LNCAP (cell line): Measurements from ENCODE around the gene CACNA1B.

Source experiments
- TF ChIP-seq, protein P1 (sequence below): fragments of 450-650 bp; IDR thresholded peaks from 2 replicates; pipeline ENCODE4 v1.5.1; 2017; ENCODE audit warnings: mild to moderate bottlenecking

Gene CACNA1B

DNA sequence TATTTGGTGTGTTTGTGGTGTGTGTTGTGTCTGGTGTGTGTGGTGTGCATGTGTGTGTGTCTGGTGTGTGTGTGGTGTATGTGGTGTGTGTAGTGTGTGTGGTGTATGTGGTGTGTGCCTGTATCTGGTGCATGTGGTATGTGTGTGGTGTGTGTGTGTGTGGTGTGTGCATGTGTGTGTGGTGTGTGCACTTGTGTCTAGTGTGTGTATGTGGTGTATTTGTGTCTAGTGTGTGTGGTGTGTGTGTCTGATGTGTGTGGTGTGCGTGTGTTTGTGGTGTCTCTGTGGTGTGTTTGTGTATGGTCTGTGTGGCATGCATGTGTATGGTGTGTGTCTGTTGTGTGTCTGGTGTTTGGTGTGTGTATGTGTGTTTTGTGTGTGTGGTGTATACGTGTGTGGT, 71.1 kb downstream of the CACNA1B start:
- TF ChIP-seq, protein P1, sequence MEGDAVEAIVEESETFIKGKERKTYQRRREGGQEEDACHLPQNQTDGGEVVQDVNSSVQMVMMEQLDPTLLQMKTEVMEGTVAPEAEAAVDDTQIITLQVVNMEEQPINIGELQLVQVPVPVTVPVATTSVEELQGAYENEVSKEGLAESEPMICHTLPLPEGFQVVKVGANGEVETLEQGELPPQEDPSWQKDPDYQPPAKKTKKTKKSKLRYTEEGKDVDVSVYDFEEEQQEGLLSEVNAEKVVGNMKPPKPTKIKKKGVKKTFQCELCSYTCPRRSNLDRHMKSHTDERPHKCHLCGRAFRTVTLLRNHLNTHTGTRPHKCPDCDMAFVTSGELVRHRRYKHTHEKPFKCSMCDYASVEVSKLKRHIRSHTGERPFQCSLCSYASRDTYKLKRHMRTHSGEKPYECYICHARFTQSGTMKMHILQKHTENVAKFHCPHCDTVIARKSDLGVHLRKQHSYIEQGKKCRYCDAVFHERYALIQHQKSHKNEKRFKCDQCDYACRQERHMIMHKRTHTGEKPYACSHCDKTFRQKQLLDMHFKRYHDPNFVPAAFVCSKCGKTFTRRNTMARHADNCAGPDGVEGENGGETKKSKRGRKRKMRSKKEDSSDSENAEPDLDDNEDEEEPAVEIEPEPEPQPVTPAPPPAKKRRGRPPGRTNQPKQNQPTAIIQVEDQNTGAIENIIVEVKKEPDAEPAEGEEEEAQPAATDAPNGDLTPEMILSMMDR, result no peak

GRCh38 chr9:137949260-137949659, 71.7 kb downstream of the CACNA1B start:
- TF ChIP-seq, protein P1, result no peak

DNA sequence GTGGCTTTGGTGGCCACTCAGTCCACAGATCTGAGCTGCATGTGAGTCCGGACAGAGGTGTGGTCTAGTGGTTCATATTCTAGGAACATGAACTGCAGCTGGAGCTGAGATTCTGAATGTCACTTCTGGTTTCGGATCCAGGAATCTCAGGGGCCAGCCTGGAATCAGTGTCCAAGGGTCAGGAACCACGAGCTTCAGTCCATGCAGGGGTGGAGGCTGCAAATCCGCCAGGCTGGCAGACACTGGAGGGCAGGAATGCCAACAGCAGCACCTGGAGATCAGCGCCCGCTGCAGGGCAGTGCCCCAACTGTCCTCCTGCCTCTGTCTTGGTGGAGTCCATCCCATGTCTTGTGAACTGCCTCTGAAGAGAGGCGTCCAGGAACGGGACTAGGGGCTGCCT, 73.5 kb downstream of the CACNA1B start:
- TF ChIP-seq, protein P1, result no peak

DNA sequence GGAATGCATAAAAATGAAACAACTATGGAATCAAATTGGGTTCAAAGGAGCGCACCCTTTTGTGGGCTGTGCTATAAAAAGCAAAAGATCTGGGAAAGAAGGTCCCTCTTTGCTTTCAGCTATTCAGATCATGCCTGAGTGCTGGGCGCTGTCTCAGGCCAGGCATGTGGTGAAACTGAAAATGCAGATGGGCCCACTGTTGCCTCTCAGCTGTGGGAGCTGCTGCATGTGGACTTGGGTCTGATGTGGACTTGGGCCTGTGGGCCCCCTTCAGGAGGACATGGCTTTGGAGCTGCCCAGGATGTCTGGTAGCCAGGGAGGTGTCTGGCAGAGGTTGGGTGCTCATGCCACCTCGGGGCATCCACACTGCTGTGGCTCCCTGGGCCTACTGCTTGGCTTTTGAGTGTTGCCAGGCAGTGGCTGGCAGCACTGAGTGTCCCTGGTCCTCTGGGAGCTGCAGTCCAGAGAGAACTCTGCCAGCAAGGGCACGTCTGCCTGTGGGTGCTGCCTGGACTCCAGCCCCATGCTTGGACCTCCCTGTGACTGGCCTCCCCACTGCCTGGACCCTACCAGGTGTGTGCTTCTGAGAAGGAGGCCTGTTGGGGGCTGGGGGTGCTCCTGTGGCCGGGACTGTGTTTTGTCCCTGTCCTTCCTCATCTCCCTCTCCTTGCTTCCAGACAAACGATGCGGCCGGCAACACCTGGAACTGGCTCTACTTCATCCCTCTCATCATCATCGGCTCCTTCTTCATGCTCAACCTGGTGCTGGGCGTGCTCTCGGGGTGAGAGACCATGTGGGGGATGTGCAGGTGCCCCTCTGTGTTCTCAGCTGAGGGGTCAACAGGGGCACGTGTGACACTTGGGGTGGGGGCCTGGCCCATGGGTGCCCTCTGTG, 74.3 kb downstream of the CACNA1B start:
- TF ChIP-seq, protein P1, result no peak

- TF ChIP-seq, protein P1, result no peak
Measured at GRCh38 chr9:137952976-137953666, 75.5 kb downstream of the CACNA1B start.

- TF ChIP-seq, protein P1, result no peak
Measured at GRCh38 chr9:137953683-137954438, 76.3 kb downstream of the CACNA1B start.

GRCh38 chr9:137955224-137955570, 77.6 kb downstream of the CACNA1B start:
- TF ChIP-seq, protein P1, result no peak
